ENCODE results near the gene MED26.

GRCh38 chr19:16564842-16565241 lies 63.2 kb downstream of the MED26 start:
- TF ChIP-seq, protein P1, sequence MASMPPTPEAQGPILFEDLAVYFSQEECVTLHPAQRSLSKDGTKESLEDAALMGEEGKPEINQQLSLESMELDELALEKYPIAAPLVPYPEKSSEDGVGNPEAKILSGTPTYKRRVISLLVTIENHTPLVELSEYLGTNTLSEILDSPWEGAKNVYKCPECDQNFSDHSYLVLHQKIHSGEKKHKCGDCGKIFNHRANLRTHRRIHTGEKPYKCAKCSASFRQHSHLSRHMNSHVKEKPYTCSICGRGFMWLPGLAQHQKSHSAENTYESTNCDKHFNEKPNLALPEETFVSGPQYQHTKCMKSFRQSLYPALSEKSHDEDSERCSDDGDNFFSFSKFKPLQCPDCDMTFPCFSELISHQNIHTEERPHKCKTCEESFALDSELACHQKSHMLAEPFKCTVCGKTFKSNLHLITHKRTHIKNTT (CRISPR knock-in tag; IDR thresholded peaks at IDR 0.05): no peak
- TF ChIP-seq ZSCAN21 (CRISPR knock-in tag; IDR thresholded peaks at IDR 0.05; ENCODE audit: borderline replicate concordance): no peak
- no peak for TF ChIP-seq CBFB (CRISPR knock-in tag; IDR thresholded peaks at IDR 0.05)
- TF ChIP-seq MAFK (conservative IDR thresholded peaks at IDR 0.05 in 1 of 2, IDR thresholded peaks at IDR 0.05 in 1 of 2; ENCODE audit: low read length in 2 of 2): no peak
- no peak for TF ChIP-seq RARG (CRISPR knock-in tag; IDR thresholded peaks at IDR 0.05; ENCODE audit: low read depth)
- no peak for TF ChIP-seq EP300 (IDR thresholded peaks at IDR 0.05; ENCODE audit: low read depth in 2 of 2, low read length in 2 of 2)
- TF ChIP-seq EP300 (CRISPR knock-in tag; IDR thresholded peaks at IDR 0.05; ENCODE audit: borderline replicate concordance): no peak
- TF ChIP-seq, protein P2, sequence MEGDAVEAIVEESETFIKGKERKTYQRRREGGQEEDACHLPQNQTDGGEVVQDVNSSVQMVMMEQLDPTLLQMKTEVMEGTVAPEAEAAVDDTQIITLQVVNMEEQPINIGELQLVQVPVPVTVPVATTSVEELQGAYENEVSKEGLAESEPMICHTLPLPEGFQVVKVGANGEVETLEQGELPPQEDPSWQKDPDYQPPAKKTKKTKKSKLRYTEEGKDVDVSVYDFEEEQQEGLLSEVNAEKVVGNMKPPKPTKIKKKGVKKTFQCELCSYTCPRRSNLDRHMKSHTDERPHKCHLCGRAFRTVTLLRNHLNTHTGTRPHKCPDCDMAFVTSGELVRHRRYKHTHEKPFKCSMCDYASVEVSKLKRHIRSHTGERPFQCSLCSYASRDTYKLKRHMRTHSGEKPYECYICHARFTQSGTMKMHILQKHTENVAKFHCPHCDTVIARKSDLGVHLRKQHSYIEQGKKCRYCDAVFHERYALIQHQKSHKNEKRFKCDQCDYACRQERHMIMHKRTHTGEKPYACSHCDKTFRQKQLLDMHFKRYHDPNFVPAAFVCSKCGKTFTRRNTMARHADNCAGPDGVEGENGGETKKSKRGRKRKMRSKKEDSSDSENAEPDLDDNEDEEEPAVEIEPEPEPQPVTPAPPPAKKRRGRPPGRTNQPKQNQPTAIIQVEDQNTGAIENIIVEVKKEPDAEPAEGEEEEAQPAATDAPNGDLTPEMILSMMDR (CRISPR knock-in tag; IDR thresholded peaks at IDR 0.05): no peak
- no peak for TF ChIP-seq CBX2 (IDR thresholded peaks at IDR 0.05; ENCODE audit: low read depth, low read length)
- TF ChIP-seq CBX2 (CRISPR knock-in tag; IDR thresholded peaks at IDR 0.05; ENCODE audit: low read depth): no peak
- no peak for TF ChIP-seq SAFB2 (CRISPR knock-in tag; IDR thresholded peaks at IDR 0.05; ENCODE audit: borderline replicate concordance, low read depth)
- TF ChIP-seq CBX1 (IDR thresholded peaks at IDR 0.05; ENCODE audit: low read depth): no peak
- no peak for TF ChIP-seq EZH2 (conservative IDR thresholded peaks at IDR 0.05; ENCODE audit: low read depth, low read length)
- no peak for TF ChIP-seq ZSCAN29 (CRISPR knock-in tag; conservative IDR thresholded peaks at IDR 0.05)
